IPS-18a (cell line): ENCODE results near the gene ANKRD23.

Experiments
- H3K27ac ChIP-seq: one replicate; pipeline ENCODE4 v1.5.1; 2013; ENCODE audit warnings: low read length
- H3K27me3 ChIP-seq: one replicate; pipeline ENCODE4 v1.6.1; 2013; ENCODE audit warnings: mild to moderate bottlenecking, low read length; ENCODE audit not compliant: control insufficient read depth, insufficient read depth
- H3K36me3 ChIP-seq: one replicate; pipeline ENCODE4 v1.6.1; 2013; ENCODE audit warnings: low read depth, low read length; ENCODE audit not compliant: control insufficient read depth
- H3K4me1 ChIP-seq: one replicate; pipeline ENCODE4 v1.6.1; 2013; ENCODE audit warnings: low read depth, low read length; ENCODE audit not compliant: control insufficient read depth
- H3K4me3 ChIP-seq: one replicate; pipeline ENCODE4 v1.5.1; 2013; ENCODE audit warnings: low read length
- H3K9ac ChIP-seq: one replicate; pipeline ENCODE4 v1.6.1; 2013; ENCODE audit warnings: mild to moderate bottlenecking, low read length, moderate library complexity
- H3K9me3 ChIP-seq: one replicate; pipeline ENCODE4 v1.6.1; 2013; ENCODE audit warnings: low read depth, low read length; ENCODE audit not compliant: control insufficient read depth

The ANKRD23 gene

GRCh38 chr2:96816836-96817702 is 26.8 kb downstream of the ANKRD23 start:
- H3K27me3 ChIP-seq = peaks cover 8% of the 10 kb centered on the region
- peaks cover 9% of the 10 kb centered on the region for H3K36me3 ChIP-seq
- no peak overlapping the region for H3K27ac ChIP-seq

GRCh38 chr2:96816127-96816835 is 27.5 kb downstream of the ANKRD23 start, which contains the start of gene CNNM3:
Gene CNNM3 (plus strand): TSS chr2:96816268. CDS start chr2:96816278, 10 bp downstream.
- Histone ChIP-seq H3K9me3 (no peaks in the 10 kb centered on the region), H3K4me1 (peaks cover 7% of the 10 kb centered on the region), H3K36me3 (peaks cover 9% of the 10 kb centered on the region), H3K27ac (peak within 1 kb of the TSS; percentile 34), H3K27me3 (peaks cover 8% of the 10 kb centered on the region), H3K9ac (peak within 1 kb of the TSS; percentile 56), H3K4me3 (peak within 1 kb of the TSS; percentile 85)

More at GRCh38 chr2:96816836-96817702, 26.8 kb downstream of the ANKRD23 start:
- Histone ChIP-seq H3K9ac (no peak overlapping the region), H3K4me3 (peak overlapping the region; percentile 71), H3K9me3 (no peaks in the 10 kb centered on the region), H3K4me1 (peaks cover 7% of the 10 kb centered on the region)

GRCh38 chr2:96815326-96816126 is 28.3 kb downstream of the ANKRD23 start:
- H3K9ac ChIP-seq = peak overlapping the region; percentile 56
- H3K9me3 ChIP-seq = no peaks in the 10 kb centered on the region
- H3K4me1 ChIP-seq = peaks cover 7% of the 10 kb centered on the region
- H3K27me3 ChIP-seq = peaks cover 8% of the 10 kb centered on the region
- peak overlapping the region; percentile 85 for H3K4me3 ChIP-seq
- H3K27ac ChIP-seq = peak overlapping the region; percentile 34
- peaks cover 8% of the 10 kb centered on the region for H3K36me3 ChIP-seq

- Histone ChIP-seq H3K9ac (no peak overlapping the region), H3K27me3 (peaks cover 8% of the 10 kb centered on the region), H3K4me3 (no peak overlapping the region), H3K9me3 (no peaks in the 10 kb centered on the region), H3K36me3 (peaks cover 3% of the 10 kb centered on the region), H3K27ac (no peak overlapping the region), H3K4me1 (peaks cover 7% of the 10 kb centered on the region)
Observed at GRCh38 chr2:96813656-96814055, 30.2 kb downstream of the ANKRD23 start.

- H3K36me3 ChIP-seq = no peaks in the 10 kb centered on the region
- no peak overlapping the region for H3K4me3 ChIP-seq
- no peak overlapping the region for H3K9ac ChIP-seq
- H3K27ac ChIP-seq = no peak overlapping the region
- no peaks in the 10 kb centered on the region for H3K9me3 ChIP-seq
- no peaks in the 10 kb centered on the region for H3K27me3 ChIP-seq
- H3K4me1 ChIP-seq = peaks cover 4% of the 10 kb centered on the region
Observed at GRCh38 chr2:96811917-96812316, 31.9 kb downstream of the ANKRD23 start.

GRCh38 chr2:96810783-96811192 is 33.0 kb downstream of the ANKRD23 start:
- H3K27ac ChIP-seq = no peak overlapping the region
- H3K4me1 ChIP-seq = peaks cover 4% of the 10 kb centered on the region
- no peak overlapping the region for H3K4me3 ChIP-seq
- no peaks in the 10 kb centered on the region for H3K27me3 ChIP-seq
- no peaks in the 10 kb centered on the region for H3K36me3 ChIP-seq
- H3K9me3 ChIP-seq = no peaks in the 10 kb centered on the region
- no peak overlapping the region for H3K9ac ChIP-seq

GRCh38 chr2:96809951-96810782 is 33.7 kb downstream of the ANKRD23 start:
- no peak overlapping the region for H3K9ac ChIP-seq
- no peaks in the 10 kb centered on the region for H3K27me3 ChIP-seq
- peaks cover 3% of the 10 kb centered on the region for H3K4me1 ChIP-seq
- H3K36me3 ChIP-seq = no peaks in the 10 kb centered on the region
- no peak overlapping the region for H3K4me3 ChIP-seq
- H3K27ac ChIP-seq = no peak overlapping the region
- no peaks in the 10 kb centered on the region for H3K9me3 ChIP-seq

- Histone ChIP-seq H3K4me1 (no peaks in the 10 kb centered on the region), H3K27ac (no peak overlapping the region), H3K9ac (no peak overlapping the region), H3K27me3 (no peaks in the 10 kb centered on the region), H3K36me3 (no peaks in the 10 kb centered on the region), H3K9me3 (no peaks in the 10 kb centered on the region), H3K4me3 (no peak overlapping the region)
Observed at GRCh38 chr2:96809216-96809882, 34.5 kb downstream of the ANKRD23 start.

- Histone ChIP-seq H3K36me3 (no peaks in the 10 kb centered on the region), H3K27me3 (no peaks in the 10 kb centered on the region), H3K4me3 (no peak overlapping the region), H3K27ac (no peak overlapping the region), H3K9ac (no peak overlapping the region), H3K9me3 (no peaks in the 10 kb centered on the region), H3K4me1 (no peaks in the 10 kb centered on the region)
Observed at GRCh38 chr2:96808176-96808837, 35.5 kb downstream of the ANKRD23 start.

- no peak overlapping the region for H3K27ac ChIP-seq
- no peak overlapping the region for H3K9ac ChIP-seq
- H3K4me1 ChIP-seq = no peaks in the 10 kb centered on the region
- no peaks in the 10 kb centered on the region for H3K9me3 ChIP-seq
- H3K36me3 ChIP-seq = no peaks in the 10 kb centered on the region
- H3K4me3 ChIP-seq = no peak overlapping the region
- no peaks in the 10 kb centered on the region for H3K27me3 ChIP-seq
Observed at GRCh38 chr2:96807127-96807471, 36.7 kb downstream of the ANKRD23 start.
